SK-N-SH treated with all-trans-retinoic acid at 6 μM for 48 hours (cell line): ENCODE measurements around the gene UGT1A9.

Experiments used
- CSDC2 ChIP-seq: fragments of 250-450 bp; sonication (Bioruptor Pico); IDR thresholded peaks from 2 replicates; pipeline ENCODE4 v1.5.0; 2020; ENCODE audit warnings: mild to moderate bottlenecking, moderate library complexity
- ESRRG ChIP-seq: fragments of 250-450 bp; sonication (Bioruptor Pico); IDR thresholded peaks from 2 replicates; pipeline ENCODE4 v1.6.1; 2021; ENCODE audit warnings: mild to moderate bottlenecking
- PATZ1 ChIP-seq: fragments of 250-450 bp; sonication (Bioruptor Pico); IDR thresholded peaks from 2 replicates; pipeline ENCODE4 v1.8.0; 2020; ENCODE audit warnings: mild to moderate bottlenecking, moderate library complexity, borderline replicate concordance
- RARB ChIP-seq: fragments of 250-450 bp; sonication (Bioruptor Pico); IDR thresholded peaks from 2 replicates; pipeline ENCODE4 v1.8.0; 2021; ENCODE audit warnings: mild to moderate bottlenecking, moderate library complexity
- SNAI2 ChIP-seq: fragments of 250-450 bp; sonication (Bioruptor Pico); IDR thresholded peaks from 2 replicates; pipeline ENCODE4 v1.5.0; 2020; ENCODE audit warnings: mild to moderate bottlenecking, moderate library complexity
- TOX ChIP-seq: fragments of 250-450 bp; sonication (Bioruptor Pico); IDR thresholded peaks from 2 replicates; pipeline ENCODE4 v1.8.0; 2021; ENCODE audit warnings: mild to moderate bottlenecking, moderate library complexity, borderline replicate concordance
- TSHZ2 ChIP-seq: fragments of 250-450 bp; sonication (Bioruptor Pico); IDR thresholded peaks from 2 replicates; pipeline ENCODE4 v1.5.0; 2020; ENCODE audit warnings: mild to moderate bottlenecking, moderate library complexity
- ZNF70 ChIP-seq: fragments of 450-650 bp; formaldehyde crosslinking; IDR thresholded peaks from 2 replicates; pipeline ENCODE4 v1.5.0; 2020; ENCODE audit warnings: mild to moderate bottlenecking, moderate library complexity

DNA sequence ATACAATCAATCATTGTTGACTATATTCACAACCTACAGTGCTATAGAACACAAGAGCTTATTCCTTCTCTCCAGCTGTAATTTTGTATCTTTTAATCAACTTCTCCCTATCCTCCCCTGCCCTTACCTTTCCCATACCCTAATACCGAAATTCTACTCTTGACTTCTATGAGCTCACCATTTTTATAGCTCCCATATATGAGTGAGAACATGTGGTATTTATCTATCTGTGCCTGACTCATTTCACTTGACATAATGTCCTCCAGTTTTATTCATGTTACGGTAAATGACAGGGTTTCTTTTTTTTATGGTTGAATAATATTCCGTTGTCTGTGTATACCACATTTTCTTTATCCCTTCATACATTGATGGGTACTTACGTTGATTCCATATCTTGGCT lies 109.1 kb downstream of the UGT1A9 start:
- TF ChIP-seq SNAI2 (CRISPR knock-in tag) (no peak), TSHZ2 (CRISPR knock-in tag) (no peak), TOX (CRISPR knock-in tag) (no peak), ZNF70 (CRISPR knock-in tag) (no peak), CSDC2 (CRISPR knock-in tag) (no peak), RARB (CRISPR knock-in tag) (no peak), PATZ1 (CRISPR knock-in tag) (no peak), ESRRG (CRISPR knock-in tag) (no peak)
